MM.1S (cell line): ENCODE data around the gene ITM2C.

Experiments used
- DNase-seq: peaks from one replicate; pipeline ENCODE4 v3.0.0-alpha.2; 2015
- H2AFZ ChIP-seq: fragments of 300-600 bp; sonication (generic); 2 replicates; pipeline ENCODE4 v1.6.0; 2016; ENCODE audit warnings: antibody characterized with exemption, low read length
- H3F3A ChIP-seq: fragments of 300-600 bp; sonication (generic); 2 replicates; pipeline ENCODE4 v1.6.1; 2016; ENCODE audit warnings: mild to moderate bottlenecking, antibody characterized with exemption, low read length, moderate library complexity, mixed read lengths; ENCODE audit not compliant: insufficient read depth
- H3K27ac ChIP-seq: fragments of 300-600 bp; sonication (generic); 2 replicates; pipeline ENCODE4 v1.5.1; 2016; ENCODE audit warnings: mild to moderate bottlenecking, low read length
- H3K27me3 ChIP-seq: fragments of 300-600 bp; sonication (generic); replicated peaks from 2 replicates; pipeline ENCODE4 v1.6.0; 2016; ENCODE audit warnings: low read length; ENCODE audit not compliant: insufficient read depth
- H3K36me3 ChIP-seq: fragments of 300-600 bp; sonication (generic); replicated peaks from 2 replicates; pipeline ENCODE4 v1.6.1; 2016; ENCODE audit warnings: mild to moderate bottlenecking, low read length, mixed read lengths; ENCODE audit not compliant: insufficient read depth
- H3K4me1 ChIP-seq: fragments of 300-600 bp; sonication (generic); 2 replicates; pipeline ENCODE4 v1.6.1; 2016; ENCODE audit warnings: low read length, mixed read lengths
- H3K4me2 ChIP-seq: fragments of 300-600 bp; sonication (generic); 2 replicates; pipeline ENCODE4 v1.6.0; 2016; ENCODE audit warnings: low read depth, low read length
- H3K4me3 ChIP-seq: fragments of 300-600 bp; sonication (generic); 2 replicates; pipeline ENCODE4 v1.5.1; 2016; ENCODE audit warnings: low read length, mixed read lengths
- H3K79me2 ChIP-seq: fragments of 300-600 bp; sonication (generic); 2 replicates; pipeline ENCODE4 v1.6.1; 2016; ENCODE audit warnings: mixed run types, low read length, mixed read lengths
- H3K9ac ChIP-seq: fragments of 300-600 bp; sonication (generic); 2 replicates; pipeline ENCODE4 v1.6.1; 2016; ENCODE audit warnings: low read length, mixed read lengths
- H3K9me2 ChIP-seq: fragments of 300-600 bp; sonication (generic); replicated peaks from 2 replicates; pipeline ENCODE4 v1.6.1; 2016; ENCODE audit warnings: mild to moderate bottlenecking, low read length, mixed read lengths; ENCODE audit not compliant: insufficient read depth
- H3K9me3 ChIP-seq: fragments of 300-600 bp; sonication (generic); replicated peaks from 2 replicates; pipeline ENCODE4 v1.6.1; 2016; ENCODE audit warnings: mild to moderate bottlenecking, low read length, mixed read lengths; ENCODE audit not compliant: insufficient read depth
- H4K20me1 ChIP-seq: fragments of 300-600 bp; sonication (generic); 2 replicates; pipeline ENCODE4 v1.6.1; 2016; ENCODE audit warnings: mild to moderate bottlenecking, low read length, moderate library complexity, mixed read lengths; ENCODE audit not compliant: insufficient read depth
- EZH2 ChIP-seq: fragments of 300-600 bp; sonication (generic); optimal IDR thresholded peaks from 2 replicates; pipeline ENCODE3; 2017; ENCODE audit warnings: low read depth, mild to moderate bottlenecking, antibody characterized with exemption, low read length, mixed read lengths
- EZH2phosphoT487 ChIP-seq: fragments of 300-600 bp; sonication (generic); IDR thresholded peaks from 2 replicates; pipeline ENCODE4 v1.6.1; 2018; ENCODE audit warnings: antibody characterized with exemption, low read length
- TF ChIP-seq, protein P1 (sequence below): fragments of 300-600 bp; sonication (generic); IDR thresholded peaks from 2 replicates; pipeline ENCODE4 v1.5.1; 2016; ENCODE audit warnings: antibody characterized with exemption, low read length, mixed read lengths

ITM2C gene

DNA sequence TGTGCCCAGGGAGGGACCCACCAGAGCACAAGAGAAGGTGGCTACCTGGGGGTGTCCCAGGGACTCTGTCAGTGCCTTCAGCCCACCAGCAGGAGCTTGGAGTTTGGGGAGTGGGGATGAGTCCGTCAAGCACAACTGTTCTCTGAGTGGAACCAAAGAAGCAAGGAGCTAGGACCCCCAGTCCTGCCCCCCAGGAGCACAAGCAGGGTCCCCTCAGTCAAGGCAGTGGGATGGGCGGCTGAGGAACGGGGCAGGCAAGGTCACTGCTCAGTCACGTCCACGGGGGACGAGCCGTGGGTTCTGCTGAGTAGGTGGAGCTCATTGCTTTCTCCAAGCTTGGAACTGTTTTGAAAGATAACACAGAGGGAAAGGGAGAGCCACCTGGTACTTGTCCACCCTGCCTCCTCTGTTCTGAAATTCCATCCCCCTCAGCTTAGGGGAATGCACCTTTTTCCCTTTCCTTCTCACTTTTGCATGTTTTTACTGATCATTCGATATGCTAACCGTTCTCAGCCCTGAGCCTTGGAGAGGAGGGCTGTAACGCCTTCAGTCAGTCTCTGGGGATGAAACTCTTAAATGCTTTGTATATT lies 14.0 kb downstream of the ITM2C start:
- Histone ChIP-seq H3K27ac (no peak overlapping the region), H3K36me3 (peaks cover 21% of the 10 kb centered on the region), H3F3A (peaks cover 36% of the 10 kb centered on the region), H3K4me2 (no peak overlapping the region), H3K27me3 (no peaks in the 10 kb centered on the region), H4K20me1 (no peaks in the 10 kb centered on the region), H2AFZ (no peak overlapping the region), H3K4me3 (no peak overlapping the region), H3K9me2 (no peaks in the 10 kb centered on the region), H3K4me1 (peaks cover 17% of the 10 kb centered on the region), H3K79me2 (peaks cover 37% of the 10 kb centered on the region), H3K9ac (no peak overlapping the region), H3K9me3 (no peaks in the 10 kb centered on the region)
- DNase-seq, result no peak
- TF ChIP-seq EZH2 (no peak), EZH2phosphoT487 (no peak)
- TF ChIP-seq, protein P1, sequence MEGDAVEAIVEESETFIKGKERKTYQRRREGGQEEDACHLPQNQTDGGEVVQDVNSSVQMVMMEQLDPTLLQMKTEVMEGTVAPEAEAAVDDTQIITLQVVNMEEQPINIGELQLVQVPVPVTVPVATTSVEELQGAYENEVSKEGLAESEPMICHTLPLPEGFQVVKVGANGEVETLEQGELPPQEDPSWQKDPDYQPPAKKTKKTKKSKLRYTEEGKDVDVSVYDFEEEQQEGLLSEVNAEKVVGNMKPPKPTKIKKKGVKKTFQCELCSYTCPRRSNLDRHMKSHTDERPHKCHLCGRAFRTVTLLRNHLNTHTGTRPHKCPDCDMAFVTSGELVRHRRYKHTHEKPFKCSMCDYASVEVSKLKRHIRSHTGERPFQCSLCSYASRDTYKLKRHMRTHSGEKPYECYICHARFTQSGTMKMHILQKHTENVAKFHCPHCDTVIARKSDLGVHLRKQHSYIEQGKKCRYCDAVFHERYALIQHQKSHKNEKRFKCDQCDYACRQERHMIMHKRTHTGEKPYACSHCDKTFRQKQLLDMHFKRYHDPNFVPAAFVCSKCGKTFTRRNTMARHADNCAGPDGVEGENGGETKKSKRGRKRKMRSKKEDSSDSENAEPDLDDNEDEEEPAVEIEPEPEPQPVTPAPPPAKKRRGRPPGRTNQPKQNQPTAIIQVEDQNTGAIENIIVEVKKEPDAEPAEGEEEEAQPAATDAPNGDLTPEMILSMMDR, result no peak

DNA sequence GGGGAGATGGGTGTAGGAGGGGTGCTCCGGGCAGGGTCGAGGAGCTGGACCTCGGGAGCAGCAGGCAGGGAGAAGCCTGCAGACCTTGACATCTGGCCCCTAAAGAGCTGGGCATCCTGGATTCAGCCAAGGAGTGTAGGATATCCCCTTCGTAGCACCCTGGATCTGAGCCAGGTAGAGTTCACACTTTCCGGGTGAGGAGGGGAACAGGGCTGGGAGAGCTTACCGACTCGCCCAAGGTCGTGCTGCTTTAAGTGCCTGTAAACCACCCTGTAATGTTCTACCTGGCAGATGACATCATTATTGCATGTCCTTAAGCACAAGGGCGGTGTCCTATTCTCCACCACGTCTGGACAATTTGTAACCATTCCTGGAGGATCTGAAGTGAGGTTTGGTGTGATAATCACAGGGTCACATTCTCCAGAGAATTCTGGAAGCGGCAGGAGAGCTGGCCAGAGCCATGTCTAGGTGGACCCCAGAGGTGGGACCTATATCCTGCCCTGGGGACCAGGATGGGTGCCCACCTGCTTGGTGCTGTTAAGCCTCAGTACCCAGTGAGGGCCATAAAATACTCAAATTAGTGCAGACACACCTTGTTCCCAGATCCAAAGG lies 14.6 kb downstream of the ITM2C start:
- H3F3A ChIP-seq, result peaks cover 29% of the 10 kb centered on the region
- H3K9ac ChIP-seq, result no peak overlapping the region
- H3K4me3 ChIP-seq, result no peak overlapping the region
- H2AFZ ChIP-seq, result no peak overlapping the region
- no peaks in the 10 kb centered on the region for H3K27me3 ChIP-seq
- H4K20me1 ChIP-seq, result no peaks in the 10 kb centered on the region
- no peaks in the 10 kb centered on the region for H3K9me2 ChIP-seq
- H3K27ac ChIP-seq, result no peak overlapping the region
- H3K9me3 ChIP-seq, result no peaks in the 10 kb centered on the region
- DNase-seq, result no peak
- peaks cover 21% of the 10 kb centered on the region for H3K36me3 ChIP-seq
- TF ChIP-seq, protein P1, result no peak
- TF ChIP-seq EZH2phosphoT487 (no peak), EZH2 (no peak)
- H3K4me2 ChIP-seq, result no peak overlapping the region
- peaks cover 11% of the 10 kb centered on the region for H3K4me1 ChIP-seq
- H3K79me2 ChIP-seq, result peaks cover 30% of the 10 kb centered on the region

DNA sequence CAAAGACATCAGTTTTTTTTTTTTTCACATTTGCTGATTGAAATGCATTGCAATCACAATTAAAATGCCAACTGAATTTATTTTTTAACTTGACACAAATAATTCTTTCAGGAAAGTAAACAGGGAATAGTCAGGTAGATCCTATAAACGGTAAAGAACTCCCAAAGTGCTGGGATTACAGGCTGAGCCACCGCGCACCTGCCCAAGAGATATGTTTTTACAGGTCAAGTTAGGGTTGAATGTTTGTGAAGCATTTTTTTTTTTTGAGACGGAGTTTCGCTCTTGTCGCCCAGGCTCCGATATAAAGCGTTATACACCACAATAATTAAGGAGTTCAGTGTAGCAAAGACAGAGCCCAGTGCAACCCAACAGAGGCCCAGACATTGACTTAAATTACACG lies 15.1 kb downstream of the ITM2C start:
- no peak overlapping the region for H3K27ac ChIP-seq
- H3K4me3 ChIP-seq, result no peak overlapping the region
- H3K9me3 ChIP-seq, result no peaks in the 10 kb centered on the region
- H3K4me2 ChIP-seq, result no peak overlapping the region
- H3K79me2 ChIP-seq, result peaks cover 25% of the 10 kb centered on the region
- H2AFZ ChIP-seq, result no peak overlapping the region
- no peaks in the 10 kb centered on the region for H3K27me3 ChIP-seq
- H3K4me1 ChIP-seq, result peaks cover 7% of the 10 kb centered on the region; the same call in 1 of the 2 replicates
- H3K9ac ChIP-seq, result no peak overlapping the region
- H3K36me3 ChIP-seq, result peaks cover 21% of the 10 kb centered on the region
- no peaks in the 10 kb centered on the region for H4K20me1 ChIP-seq
- TF ChIP-seq, protein P1, result no peak
- TF ChIP-seq EZH2 (no peak), EZH2phosphoT487 (no peak)
- no peak for DNase-seq
- peaks cover 27% of the 10 kb centered on the region for H3F3A ChIP-seq
- no peaks in the 10 kb centered on the region for H3K9me2 ChIP-seq
